Measurements from ENCODE around the gene SMOC2.

DNA sequence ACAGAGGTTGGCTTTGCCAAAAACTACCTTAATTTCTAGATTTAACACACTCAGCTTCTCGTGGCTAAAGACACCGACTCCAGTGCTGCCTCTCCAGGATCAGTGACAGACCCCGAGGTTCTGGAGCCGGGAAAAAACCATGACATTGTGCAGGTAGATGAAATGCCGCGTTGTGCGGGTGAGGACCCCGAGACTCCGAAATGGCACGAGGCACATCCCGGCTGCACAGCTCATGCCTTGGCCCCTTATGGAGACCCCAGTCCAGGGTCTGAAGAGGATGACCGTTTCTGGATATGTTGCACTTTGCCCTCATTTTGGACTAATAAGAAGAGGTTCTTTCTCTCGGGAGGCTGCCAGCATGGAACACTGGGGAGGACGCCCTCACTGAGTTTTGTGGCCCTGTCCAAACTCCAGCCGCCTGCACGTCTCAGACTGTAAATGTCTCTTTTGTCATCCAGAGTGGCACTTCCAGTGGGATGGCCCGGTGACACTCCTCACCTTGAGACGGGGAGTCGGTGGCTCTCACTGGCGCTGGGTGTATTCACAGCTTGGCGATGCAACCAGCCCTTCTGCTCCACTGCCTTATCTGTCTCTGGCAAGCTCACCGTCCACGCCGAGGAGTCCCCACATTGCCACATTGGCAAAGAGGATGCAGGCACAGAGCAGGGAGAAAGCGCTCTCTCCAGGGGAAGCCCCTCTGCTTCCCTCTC is 245.2 kb downstream of the SMOC2 start:
- TF ChIP-seq, protein P1, sequence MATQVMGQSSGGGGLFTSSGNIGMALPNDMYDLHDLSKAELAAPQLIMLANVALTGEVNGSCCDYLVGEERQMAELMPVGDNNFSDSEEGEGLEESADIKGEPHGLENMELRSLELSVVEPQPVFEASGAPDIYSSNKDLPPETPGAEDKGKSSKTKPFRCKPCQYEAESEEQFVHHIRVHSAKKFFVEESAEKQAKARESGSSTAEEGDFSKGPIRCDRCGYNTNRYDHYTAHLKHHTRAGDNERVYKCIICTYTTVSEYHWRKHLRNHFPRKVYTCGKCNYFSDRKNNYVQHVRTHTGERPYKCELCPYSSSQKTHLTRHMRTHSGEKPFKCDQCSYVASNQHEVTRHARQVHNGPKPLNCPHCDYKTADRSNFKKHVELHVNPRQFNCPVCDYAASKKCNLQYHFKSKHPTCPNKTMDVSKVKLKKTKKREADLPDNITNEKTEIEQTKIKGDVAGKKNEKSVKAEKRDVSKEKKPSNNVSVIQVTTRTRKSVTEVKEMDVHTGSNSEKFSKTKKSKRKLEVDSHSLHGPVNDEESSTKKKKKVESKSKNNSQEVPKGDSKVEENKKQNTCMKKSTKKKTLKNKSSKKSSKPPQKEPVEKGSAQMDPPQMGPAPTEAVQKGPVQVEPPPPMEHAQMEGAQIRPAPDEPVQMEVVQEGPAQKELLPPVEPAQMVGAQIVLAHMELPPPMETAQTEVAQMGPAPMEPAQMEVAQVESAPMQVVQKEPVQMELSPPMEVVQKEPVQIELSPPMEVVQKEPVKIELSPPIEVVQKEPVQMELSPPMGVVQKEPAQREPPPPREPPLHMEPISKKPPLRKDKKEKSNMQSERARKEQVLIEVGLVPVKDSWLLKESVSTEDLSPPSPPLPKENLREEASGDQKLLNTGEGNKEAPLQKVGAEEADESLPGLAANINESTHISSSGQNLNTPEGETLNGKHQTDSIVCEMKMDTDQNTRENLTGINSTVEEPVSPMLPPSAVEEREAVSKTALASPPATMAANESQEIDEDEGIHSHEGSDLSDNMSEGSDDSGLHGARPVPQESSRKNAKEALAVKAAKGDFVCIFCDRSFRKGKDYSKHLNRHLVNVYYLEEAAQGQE (IDR thresholded peaks at IDR 0.05; ENCODE audit: low read depth): no peak
- no peak for TF ChIP-seq TEAD4 (IDR thresholded peaks at IDR 0.05)
